GM21786 (cell line): ENCODE measurements around the gene MRTFA.

Source experiments
- ATAC-seq: cut with Tn5 transposase; IDR thresholded peaks from one replicate; pipeline ENCODE4 v1.9.1; 2021; ENCODE audit not compliant: unreplicated experiment

The MRTFA gene

DNA sequence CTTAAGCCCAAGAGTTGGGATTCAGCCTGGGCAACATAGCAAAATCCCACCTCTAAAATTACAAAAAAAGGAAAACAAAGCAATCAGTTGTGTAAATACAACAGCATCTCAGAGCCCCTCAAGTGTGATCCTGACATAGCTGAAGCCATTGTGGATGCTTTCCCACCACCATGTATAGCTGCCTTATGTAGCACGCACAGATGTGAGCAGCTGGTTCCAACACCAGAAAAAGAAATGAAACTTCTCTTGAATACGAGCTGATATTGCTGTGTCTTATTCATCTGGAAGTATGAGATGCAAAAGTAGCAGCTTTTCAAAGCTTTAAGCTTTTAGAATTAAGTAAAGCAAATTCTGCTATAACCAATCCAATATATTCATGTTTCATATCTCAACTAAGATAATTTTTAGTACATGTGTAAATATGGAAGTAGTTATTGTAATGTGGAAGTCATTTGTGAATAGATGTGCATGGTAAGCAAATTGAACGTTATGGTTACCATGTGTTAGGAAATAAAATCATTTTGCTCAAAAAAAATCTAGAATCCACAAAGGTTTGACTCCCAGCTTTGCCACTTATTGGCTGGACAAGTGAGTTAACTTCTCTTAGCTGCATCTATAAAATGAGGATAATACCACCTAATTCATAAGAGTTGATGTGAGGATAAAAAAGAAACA lies 203.0 kb downstream of the MRTFA start:
- no peak for ATAC-seq

- ATAC-seq = no peak
Measured at GRCh38 chr22:40432625-40433024, 203.9 kb downstream of the MRTFA start.

GRCh38 chr22:40432157-40432556 lies 204.4 kb downstream of the MRTFA start:
- ATAC-seq = no peak

DNA sequence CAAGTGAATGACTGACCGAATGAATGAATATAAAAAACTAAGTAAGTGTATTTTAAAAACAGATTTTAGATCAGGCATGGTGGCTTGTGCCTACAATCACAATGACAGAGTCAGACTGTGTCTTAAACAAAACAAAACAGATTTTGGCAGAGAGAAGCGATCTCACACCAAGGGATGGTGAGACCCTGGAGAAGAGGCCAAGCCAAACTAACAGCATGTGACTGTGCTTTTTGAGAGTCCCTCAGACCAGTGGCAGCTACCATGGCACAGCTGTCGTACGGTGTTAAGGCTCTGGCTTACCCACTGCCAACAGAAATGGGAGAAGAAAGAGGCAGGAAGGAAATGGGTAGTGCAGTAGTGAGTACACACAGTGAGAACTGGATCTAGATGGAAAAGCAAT lies 205.5 kb downstream of the MRTFA start:
- no peak for ATAC-seq

DNA sequence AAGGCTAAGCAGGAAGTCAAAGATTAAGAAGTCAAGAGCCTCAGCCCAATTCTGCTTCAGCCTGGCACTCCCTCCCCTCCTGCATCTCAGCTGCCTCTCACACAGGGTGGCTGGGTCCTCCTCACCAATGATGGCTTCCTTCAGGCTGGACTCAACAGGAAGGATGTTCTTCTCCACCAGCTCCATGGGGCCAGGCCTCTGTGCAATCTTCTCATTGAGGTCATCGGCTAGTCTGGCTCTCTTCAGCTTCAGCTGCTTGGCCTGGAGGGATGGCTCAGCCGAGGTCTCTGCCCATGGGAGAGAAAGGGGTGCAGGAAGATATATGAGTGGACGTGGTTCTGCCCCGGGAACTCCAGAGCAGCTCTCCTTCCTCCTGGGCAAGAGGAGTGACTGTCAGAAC lies 207.0 kb downstream of the MRTFA start:
- ATAC-seq = no peak

DNA sequence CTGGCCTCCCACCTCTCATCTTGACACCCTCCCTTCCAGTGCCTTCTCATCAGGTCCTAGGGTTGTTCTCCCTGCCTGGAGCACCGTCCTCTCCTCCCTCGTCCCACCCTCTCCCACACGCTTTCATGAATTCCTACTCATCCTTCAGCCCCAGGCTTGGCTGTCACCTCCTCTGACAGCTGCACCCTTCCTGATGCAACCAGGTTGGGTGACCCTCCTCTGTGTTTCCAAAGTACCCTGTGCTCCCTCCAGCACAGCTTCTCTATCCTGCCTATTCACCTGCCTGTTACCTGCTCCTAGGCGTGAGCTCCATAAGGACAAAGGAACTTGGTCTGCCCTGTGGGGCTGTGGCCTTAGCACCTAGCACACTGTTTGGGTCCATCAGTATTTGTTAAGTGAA lies 207.7 kb downstream of the MRTFA start:
- ATAC-seq = no peak

DNA sequence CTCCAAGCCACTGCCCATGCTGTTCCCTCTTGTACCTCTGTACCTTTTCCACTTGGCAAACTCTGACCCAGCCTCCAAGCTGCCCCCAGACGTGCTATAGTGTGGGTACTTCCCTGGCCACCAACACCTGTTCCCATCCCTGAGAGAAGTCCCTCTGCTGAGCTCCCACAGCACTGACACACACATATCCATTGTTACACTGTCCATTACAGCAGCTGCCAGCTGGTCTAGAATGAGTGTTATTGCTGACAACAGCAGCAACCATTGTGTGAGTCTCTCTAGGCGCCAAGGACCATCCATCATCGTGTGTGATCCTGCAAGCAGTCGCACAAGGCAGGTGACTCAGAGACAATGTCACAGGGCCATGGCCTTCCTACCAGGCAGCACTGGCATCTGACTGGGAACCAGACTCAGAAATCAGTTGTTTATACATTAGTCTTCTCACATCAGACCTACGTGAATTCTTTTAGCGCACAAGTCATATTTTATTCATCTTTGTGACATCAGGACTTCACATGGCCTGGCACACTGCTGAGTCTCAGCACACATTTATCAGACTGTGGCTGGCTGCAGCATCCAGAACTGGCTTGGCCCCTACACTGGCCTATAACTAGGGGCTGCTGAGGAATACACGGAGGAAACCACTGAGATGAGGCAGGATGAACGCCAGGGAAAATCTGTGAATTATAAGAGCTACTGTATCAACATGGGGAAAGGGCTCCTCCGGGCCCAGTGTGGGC lies 209.8 kb downstream of the MRTFA start:
- no peak for ATAC-seq

GRCh38 chr22:40425082-40425481 lies 211.4 kb downstream of the MRTFA start:
- no peak for ATAC-seq

DNA sequence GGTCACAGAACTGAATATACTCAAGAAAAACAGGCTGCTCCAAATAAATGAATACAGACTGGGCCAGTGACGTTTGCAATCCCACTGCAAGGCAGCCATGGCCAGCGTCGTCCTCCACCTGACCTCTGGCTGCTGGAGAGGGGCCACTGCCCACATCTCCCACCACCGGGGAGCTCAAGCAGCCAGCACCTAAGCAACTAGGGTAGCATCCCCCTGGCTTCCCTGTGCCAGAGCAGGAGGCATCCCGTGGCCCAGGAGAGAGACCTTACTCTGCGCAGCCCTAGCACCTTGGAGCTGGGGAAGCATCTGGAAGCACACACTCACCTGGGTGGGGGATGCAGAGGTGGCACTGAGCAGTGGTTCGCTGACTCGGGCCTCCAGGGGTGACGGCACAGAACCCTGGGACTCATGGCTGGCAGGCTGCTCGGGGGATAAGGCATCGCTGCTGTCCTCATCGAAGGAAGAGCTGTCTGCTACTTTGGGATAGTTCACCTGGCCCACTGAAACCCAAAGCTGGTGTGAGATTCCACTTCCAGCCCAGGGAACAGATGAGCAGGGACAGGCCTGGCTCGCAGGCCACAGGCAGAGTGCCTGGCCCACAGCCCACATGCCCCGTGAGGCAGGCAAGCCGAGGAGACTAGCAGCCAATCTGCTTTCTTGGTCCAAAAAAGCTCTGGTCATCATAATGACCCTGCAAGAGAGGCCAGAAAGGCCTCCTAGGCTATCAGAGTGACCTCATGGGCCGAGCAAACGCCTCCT lies 212.5 kb downstream of the MRTFA start:
- ATAC-seq = no peak

- no peak for ATAC-seq
Measured at GRCh38 chr22:40423310-40423688, 213.2 kb downstream of the MRTFA start.

- ATAC-seq = no peak
Measured at GRCh38 chr22:40422558-40423309, 213.8 kb downstream of the MRTFA start.

DNA sequence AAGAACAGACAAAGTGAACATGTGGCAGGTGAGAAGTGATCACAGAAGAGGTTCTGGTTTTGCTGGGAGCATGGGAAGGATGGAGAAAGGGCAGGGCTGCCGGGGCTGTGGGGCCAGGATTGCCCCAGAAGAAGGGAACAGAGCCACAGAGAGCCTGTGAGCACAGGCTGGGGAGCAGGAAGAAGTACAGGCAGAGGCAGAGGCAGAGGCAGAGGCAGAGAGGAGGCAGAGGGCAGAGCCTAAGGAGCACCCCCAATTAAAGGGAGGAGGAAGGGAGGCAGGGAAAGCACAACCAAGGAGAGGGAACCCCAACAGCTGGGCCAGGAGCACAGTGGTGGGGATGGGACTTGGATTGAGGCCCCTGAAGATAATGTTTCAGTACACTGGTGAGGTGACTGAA lies 214.6 kb downstream of the MRTFA start:
- ATAC-seq = no peak

DNA sequence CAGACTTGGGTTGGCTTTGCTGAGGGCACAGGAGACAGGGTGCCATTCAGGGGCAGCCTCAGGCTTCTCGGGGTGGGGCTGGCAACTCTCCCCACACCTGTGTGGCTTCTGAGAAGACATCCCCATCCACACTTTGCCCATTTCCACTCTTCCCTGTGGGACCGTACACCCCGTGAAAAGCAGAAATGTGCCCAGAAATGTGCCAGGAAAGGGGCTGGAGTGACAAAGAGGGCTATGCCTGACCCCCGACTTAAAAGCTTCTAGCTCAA lies 215.5 kb downstream of the MRTFA start:
- ATAC-seq = no peak

DNA sequence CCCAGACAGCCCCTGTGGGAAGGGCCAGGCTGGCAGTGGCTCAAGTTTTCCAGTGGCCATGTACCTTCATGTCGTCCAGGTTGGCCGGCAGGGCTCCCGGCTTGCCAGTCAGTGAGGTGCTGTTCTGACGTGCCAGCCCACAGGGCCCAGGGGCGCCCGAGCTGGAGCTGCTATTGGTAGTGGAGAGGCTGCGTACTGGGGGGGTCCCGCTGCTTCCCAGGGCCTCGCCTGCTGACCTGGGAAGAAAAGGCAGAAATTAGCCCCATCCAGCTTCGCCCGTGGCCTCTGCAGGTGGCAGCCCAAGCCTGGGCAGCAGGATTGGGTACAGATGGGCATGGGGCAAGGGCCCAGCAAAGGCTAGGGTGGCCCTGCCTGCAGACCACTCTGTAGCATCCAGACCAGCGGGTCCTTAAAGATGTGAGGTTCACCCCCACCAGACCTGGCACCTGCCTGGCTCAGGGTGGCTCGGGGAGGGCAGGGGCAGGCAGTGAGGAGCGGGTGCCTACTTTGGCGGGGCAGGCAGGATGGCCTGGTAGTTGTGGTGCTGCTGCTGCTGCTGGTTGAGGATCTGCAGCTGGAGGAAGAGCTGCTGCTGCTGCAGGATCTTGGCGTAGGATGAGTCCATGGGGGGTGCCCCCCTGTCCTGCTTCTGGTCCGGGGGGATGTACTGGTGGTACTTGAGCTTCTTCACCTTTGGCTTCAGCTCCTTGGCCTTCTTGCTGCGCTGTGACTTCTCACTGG lies 216.0 kb downstream of the MRTFA start:
- ATAC-seq = no peak

- ATAC-seq = no peak
Measured at GRCh38 chr22:40419718-40420117, 216.8 kb downstream of the MRTFA start.

DNA sequence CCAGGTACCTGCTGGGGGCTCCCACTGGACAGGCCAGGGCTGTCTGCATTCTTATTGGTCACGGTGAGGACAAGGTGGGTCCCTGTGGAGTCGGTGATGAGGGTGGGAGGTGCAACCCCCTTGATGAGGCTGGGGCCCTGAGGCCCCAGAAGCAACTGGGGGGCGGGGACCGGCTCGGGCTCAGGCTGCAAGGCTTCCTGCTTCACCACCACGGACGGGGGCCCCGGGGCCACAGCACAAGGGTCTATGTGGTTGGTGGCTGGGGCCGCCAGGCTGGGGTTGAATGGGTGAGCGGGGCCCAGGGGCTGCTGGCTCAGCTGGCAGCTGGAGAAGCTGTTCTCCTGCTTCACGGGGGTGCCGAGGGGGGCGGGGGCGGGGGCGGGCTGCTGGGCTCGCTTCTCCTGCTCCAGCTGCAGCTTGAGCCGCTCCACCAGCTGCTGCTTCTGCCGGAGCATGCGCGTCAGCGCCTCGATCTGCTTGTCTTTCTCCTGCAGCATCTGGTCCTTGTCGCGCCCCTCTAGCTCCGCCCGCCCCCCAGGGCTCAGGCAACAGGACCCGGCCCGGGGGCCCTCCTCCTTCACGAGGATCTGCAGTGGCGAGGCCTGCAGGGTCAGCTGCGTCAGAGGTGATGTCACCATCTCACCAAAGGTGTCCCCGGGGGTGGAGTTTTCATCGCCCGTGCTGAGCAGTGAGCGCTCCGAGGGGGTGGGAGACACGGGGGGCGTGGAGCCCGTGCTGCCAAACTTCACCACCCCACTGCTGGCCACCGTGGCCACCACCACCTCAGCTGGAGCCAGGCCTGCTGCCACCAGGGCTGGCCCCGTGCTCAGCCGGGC lies 217.9 kb downstream of the MRTFA start:
- ATAC-seq = no peak

- no peak for ATAC-seq
Measured at GRCh38 chr22:40417881-40418280, 218.6 kb downstream of the MRTFA start.

GRCh38 chr22:40417041-40417440 lies 219.5 kb downstream of the MRTFA start:
- ATAC-seq = no peak

- ATAC-seq = no peak
Measured at GRCh38 chr22:40416636-40417035, 219.9 kb downstream of the MRTFA start.

- no peak for ATAC-seq
Measured at GRCh38 chr22:40416267-40416570, 220.3 kb downstream of the MRTFA start.
